Cortex of kidney (tissue), 1 donor: Measurements from ENCODE around the gene SYK.

Source experiments
- DNase-seq: peaks from one replicate; lab custom pipeline; 2025; lab: John Stamatoyannopoulos, UW

Gene SYK

GRCh38 chr9:90851444-90851843, 49.8 kb downstream of the SYK start:
- no peak for DNase-seq

GRCh38 chr9:90853945-90854344, 52.3 kb downstream of the SYK start:
- DNase-seq = no peak

GRCh38 chr9:90854637-90855175, 53.1 kb downstream of the SYK start:
- no peak for DNase-seq

GRCh38 chr9:90855208-90855902, 53.7 kb downstream of the SYK start:
- no peak for DNase-seq

DNA sequence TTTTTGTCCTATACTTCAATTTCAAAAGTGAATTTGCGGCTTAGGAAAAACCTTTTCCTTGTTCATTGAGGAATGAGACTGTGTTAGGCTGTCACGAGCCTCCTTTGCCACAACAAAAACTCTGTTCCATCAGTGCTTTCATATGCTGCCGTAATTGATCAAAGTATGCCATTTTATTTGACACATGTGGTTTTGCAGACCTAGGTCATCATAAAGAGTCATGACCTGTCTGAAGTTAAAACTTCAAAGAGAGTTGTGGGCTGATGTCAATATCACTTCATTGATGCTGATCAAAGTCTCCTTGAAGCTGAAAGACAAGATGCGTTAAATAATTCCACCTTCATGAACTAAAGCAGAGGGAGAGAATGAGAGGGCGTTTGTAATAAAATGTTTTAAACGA, 55.5 kb downstream of the SYK start:
- no peak for DNase-seq

DNA sequence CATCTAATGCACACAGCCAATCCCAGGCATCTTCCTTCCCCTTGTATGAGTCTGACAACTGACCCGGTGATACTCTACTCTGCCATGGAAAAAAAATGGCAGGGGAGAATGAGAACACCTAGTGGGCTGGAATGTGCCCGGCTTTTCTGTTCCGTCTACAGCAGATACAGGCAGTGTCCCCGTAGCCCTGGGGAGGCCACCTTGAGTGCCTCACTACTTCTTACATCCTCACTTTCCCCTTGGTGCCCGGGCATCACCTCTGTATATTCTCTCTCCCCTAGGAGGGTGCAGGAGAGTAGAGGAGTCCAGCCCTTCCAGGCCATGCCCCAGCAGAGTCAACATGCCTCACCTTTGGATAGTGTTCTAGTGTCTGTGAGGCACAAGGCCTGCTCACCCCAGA, 56.2 kb downstream of the SYK start:
- no peak for DNase-seq

- DNase-seq = no peak
Measured at GRCh38 chr9:90858457-90858901, 56.9 kb downstream of the SYK start.

- no peak for DNase-seq
Measured at GRCh38 chr9:90860382-90860781, 58.8 kb downstream of the SYK start.

- no peak for DNase-seq
Measured at GRCh38 chr9:90860826-90861225, 59.2 kb downstream of the SYK start.

DNA sequence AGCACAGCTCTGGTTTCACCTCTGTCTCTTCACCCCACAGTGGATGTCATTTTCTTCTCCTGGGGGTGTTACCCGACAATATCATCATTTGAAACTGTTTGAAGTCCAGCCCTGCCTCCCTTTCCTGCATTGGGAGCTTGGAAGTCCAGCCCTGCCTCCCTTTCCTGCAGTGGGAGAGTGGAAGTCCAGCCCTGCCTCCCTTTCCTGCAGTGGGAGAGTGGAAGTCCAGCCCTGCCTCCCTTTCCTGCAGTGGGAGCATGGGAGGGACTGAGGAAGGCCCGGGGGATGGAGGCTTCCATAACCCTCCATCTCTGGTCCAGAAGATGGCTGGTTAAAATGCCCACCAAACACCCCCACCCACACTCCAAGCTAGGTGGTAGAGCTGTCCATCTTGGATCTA, 59.8 kb downstream of the SYK start:
- DNase-seq = no peak

GRCh38 chr9:90861826-90862740, 60.5 kb downstream of the SYK start:
- no peak for DNase-seq

DNA sequence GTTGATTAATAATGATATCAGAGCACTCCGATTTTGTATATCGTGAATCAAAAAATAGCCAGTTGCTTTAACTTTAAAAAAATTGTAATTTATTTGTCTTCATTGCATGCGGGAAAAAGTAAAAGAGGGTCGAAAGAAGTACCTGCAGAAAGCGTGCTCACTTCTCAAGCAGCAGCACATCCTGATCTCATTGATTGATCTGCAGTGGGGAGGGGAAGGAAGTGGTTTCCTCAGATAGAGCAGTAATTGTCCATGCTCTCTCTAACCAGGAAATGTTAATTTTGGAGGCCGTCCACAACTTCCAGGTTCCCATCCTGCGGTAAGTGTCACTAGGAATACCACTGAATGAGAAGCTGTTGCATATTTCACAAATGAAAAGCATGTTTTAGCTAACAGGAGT, 63.2 kb downstream of the SYK start:
- no peak for DNase-seq

DNA sequence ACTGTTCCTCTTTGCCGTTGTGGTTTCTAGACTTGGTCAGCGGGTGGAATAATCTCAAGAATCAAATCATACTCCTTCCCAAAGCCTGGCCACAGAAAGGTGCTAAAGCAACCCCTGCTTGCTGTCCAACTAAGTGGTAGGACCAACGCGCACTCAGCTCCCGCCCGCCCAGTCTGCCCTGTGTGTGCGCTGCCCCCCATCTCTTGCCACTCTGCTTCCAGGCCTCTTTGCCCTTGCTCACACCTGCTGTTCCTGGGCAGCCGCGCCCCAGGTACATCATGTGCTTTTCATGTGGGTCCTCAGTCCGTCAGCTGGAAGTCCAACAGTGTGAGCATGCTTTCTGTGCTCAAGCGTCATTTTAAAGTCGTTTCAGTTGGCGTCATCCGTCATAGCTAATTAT, 65.5 kb downstream of the SYK start:
- DNase-seq = no peak

DNA sequence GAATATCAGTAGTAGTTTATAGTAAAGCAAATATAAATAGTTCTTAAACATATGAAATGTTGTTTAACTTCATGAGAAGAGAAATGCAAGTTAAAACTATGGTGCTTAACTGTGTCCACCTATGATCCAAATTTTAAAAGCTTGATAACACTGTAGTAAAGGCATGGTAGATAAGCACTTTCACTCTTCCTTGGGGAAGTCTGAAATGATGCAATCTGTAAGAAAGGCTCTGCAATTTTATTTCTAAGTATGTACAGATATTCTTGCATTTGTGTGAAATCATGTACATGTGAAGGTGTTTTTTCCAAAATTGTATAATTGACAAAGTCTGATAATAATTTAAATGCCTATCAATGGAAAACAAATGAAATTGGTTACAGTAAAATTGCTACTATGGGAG, 66.9 kb downstream of the SYK start:
- no peak for DNase-seq

DNA sequence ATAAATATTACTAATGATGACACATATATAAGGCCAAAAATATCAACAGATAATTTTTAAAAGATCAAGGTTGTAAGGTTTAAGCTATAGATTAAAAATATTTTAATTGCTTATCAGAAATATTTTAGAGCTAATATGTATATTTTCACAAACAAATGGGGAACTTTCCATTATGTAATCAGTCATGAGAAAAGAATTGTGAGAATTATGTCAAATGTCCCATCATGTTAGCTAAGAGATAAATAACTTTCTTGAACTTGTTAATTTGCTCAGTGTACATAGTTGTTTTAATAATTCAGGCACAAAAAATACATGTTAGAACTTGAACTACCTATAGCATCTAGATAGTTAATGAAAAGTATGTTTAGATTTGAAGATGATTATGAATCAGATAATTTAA, 67.7 kb downstream of the SYK start:
- no peak for DNase-seq

DNA sequence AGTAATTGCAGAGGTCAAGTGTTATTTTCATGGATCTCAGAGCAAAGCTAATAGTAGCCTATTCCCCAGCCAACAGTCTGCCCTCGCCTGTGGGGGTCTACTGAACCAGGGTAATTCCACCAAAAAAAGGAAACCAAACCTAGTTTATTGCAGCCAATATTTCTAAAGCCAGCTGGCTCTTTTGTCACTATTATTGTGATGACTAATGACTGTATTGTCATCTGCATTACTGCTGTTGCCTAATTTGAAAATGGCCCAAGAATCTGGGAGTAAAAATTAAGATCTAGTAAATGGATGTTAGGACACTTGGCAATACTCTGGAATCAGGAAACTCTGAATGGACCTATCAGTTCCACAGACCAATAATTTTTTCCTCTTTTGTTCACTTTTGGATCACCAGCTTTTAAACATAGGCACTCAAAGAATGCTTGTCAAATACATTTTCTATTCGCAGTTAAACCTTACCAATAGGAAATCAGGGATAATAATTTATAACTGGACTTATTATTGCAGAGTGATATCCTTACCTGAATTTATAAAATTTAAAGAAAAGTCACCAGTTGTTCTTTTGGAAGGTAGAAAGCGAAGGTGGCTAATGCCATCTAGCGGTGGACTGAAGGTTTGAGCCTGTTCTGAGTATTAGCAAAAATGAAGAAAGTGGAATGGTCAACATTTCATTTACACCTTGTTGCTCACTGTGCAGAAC, 69.2 kb downstream of the SYK start:
- no peak for DNase-seq

DNA sequence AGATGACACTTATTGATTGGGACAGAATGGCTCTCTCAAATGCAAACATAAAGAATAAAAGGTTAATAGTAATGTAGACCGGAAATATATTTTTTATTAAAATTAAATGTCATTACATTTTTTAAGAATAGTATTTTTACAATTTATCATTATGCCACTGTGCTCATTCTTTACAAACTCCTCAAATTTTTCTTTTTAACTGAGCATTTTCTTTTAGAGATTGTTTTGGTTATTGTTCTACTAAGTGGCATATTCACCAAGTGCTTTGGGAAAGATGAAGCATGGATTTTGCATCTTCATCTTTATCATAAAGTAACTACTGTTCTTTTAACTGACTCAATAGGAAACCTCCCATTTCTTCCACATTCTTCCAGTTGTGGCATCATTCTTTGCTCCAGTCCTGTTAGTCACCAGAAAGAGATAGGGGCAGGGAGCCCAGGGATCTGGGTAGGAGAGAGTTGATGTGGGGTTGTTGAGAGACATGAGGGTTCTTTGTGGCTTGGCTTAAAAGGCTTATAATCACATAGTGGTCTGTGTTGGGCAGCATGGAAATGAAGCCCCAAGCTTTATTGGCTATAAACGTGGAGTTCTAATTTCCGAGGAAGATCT, 69.8 kb downstream of the SYK start:
- DNase-seq = no peak

DNA sequence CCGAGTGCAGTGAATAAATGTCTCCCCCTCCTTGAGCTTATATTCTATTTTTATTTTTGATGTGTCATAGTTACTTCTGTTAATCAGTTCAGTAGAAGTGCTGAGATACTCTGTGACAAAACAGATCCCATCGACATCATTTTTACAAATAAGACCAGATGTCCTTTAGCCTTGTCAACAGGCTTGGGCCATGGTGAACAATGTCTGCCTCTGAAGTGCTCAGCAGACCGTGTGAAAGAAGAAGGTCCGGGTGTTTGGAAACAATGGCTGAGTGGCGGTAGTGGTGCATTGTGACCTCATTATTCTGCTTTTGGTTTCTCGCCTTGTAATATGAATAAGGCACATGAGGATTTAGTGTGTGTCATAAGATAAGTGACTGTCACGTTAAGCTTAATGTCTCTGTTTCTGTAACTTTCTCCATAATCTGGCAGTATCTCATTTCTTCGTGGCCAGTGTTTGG, 71.2 kb downstream of the SYK start:
- DNase-seq = no peak

- no peak for DNase-seq
Measured at GRCh38 chr9:90873422-90873821, 71.8 kb downstream of the SYK start.

- no peak for DNase-seq
Measured at GRCh38 chr9:90874194-90874593, 72.6 kb downstream of the SYK start.

DNA sequence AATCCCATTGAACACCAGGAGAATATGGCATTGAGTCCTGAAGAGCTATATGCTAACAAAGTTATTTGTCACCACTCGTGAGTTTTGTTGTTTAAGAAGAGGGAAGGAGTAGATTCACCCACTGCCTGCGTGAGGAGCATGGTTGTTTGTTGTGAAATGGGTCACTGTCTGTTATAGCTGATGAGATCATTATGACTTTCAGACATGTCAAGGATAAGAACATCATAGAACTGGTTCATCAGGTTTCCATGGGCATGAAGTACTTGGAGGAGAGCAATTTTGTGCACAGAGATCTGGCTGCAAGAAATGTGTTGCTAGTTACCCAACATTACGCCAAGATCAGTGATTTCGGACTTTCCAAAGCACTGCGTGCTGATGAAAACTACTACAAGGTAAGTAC, 76.9 kb downstream of the SYK start:
- no peak for DNase-seq

DNA sequence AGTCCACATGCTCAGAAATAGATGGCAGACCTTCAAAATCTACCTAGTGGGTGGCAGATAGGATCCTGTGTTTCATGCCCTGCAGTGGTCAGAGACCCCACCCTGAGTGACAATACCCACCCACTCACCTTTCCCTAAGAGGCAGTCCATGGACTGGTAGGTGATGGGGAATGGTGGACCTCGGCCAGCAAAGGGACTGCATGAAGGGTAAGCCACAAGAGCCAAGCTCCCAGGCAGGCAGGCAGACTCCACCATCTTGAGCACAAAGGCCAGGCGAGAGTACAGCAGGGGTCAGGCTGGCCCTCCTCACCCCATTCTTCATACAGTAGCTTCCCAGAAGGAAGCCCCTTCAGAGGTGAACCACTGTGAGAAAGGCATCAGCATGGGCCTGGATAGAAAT, 78.4 kb downstream of the SYK start:
- no peak for DNase-seq
